Measurements from ENCODE around the gene RCBTB2.
"Not testable (repeated sequence)": the region's sequence is repeated elsewhere in the genome, so short reads cannot be mapped to it uniquely, and the experiment has no call there.

RCBTB2 gene

GRCh38 chr13:48492470-48493065 lies 40.3 kb downstream of the RCBTB2 start:
- DNase-seq, result peak; percentile 68 to 71

GRCh38 chr13:48492096-48492440 lies 40.8 kb downstream of the RCBTB2 start:
- DNase-seq, result no peak

GRCh38 chr13:48491423-48492095 lies 41.3 kb downstream of the RCBTB2 start:
- no peak for DNase-seq

GRCh38 chr13:48490241-48490640 lies 42.6 kb downstream of the RCBTB2 start:
- no peak for DNase-seq

- DNase-seq, result no peak
Measured at GRCh38 chr13:48489666-48490065, 43.2 kb downstream of the RCBTB2 start.

- DNase-seq, result no peak
Measured at GRCh38 chr13:48488995-48489394, 43.9 kb downstream of the RCBTB2 start.

- no peak for DNase-seq
Measured at GRCh38 chr13:48487968-48488367, 44.9 kb downstream of the RCBTB2 start.

GRCh38 chr13:48486836-48487235 lies 46.0 kb downstream of the RCBTB2 start:
- no peak for DNase-seq

- no peak for DNase-seq
Measured at GRCh38 chr13:48486362-48486761, 46.5 kb downstream of the RCBTB2 start.

GRCh38 chr13:48485432-48485831 lies 47.4 kb downstream of the RCBTB2 start:
- no peak for DNase-seq

GRCh38 chr13:48483575-48483974 lies 49.3 kb downstream of the RCBTB2 start:
- DNase-seq, result no peak

GRCh38 chr13:48478391-48478790 lies 54.5 kb downstream of the RCBTB2 start:
- peak in 1 of 2 donors; percentile 32 for DNase-seq

- DNase-seq, result peak in 1 of 2 donors; percentile 25
Measured at GRCh38 chr13:48477191-48477855, 55.6 kb downstream of the RCBTB2 start.

- DNase-seq, result no peak
Measured at GRCh38 chr13:48476686-48477085, 56.2 kb downstream of the RCBTB2 start.

- peak; percentile 30 to 33 for DNase-seq
Measured at GRCh38 chr13:48476215-48476614, 56.7 kb downstream of the RCBTB2 start.

GRCh38 chr13:48475230-48475629 lies 57.6 kb downstream of the RCBTB2 start:
- DNase-seq, result no peak

GRCh38 chr13:48457578-48458242 lies 75.2 kb downstream of the RCBTB2 start:
- no peak for DNase-seq

GRCh38 chr13:48456546-48456945 lies 76.3 kb downstream of the RCBTB2 start:
- no peak for DNase-seq

- not testable (repeated sequence) for DNase-seq
Measured at GRCh38 chr13:48451196-48451595, 81.7 kb downstream of the RCBTB2 start.

GRCh38 chr13:48449656-48450055 lies 83.2 kb downstream of the RCBTB2 start:
- DNase-seq, result no peak

- DNase-seq, result peak; percentile 69 to 91
Measured at GRCh38 chr13:48448959-48449614, 83.8 kb downstream of the RCBTB2 start.

- DNase-seq, result peak in 1 of 2 donors; percentile 29
Measured at GRCh38 chr13:48448285-48448958, 84.5 kb downstream of the RCBTB2 start.

- DNase-seq, result peak; percentile 31 to 57
Measured at GRCh38 chr13:48446464-48446863, 86.4 kb downstream of the RCBTB2 start.

Data from inflammatory macrophage treated with lipopolysaccharide for 1 hour (primary cell).